ENCODE measurements around the gene PDE8A. TPM values are rescaled to one million over a fixed set of nuclear protein-coding genes. Genes with fewer than 3 reads are reported as not detected.

Gene PDE8A
- total and polyA plus RNA-seq, 2 donors (not counting 1 experiment from before 2014, with no cell fraction given): 17.4 to 51.1 TPM

DNA sequence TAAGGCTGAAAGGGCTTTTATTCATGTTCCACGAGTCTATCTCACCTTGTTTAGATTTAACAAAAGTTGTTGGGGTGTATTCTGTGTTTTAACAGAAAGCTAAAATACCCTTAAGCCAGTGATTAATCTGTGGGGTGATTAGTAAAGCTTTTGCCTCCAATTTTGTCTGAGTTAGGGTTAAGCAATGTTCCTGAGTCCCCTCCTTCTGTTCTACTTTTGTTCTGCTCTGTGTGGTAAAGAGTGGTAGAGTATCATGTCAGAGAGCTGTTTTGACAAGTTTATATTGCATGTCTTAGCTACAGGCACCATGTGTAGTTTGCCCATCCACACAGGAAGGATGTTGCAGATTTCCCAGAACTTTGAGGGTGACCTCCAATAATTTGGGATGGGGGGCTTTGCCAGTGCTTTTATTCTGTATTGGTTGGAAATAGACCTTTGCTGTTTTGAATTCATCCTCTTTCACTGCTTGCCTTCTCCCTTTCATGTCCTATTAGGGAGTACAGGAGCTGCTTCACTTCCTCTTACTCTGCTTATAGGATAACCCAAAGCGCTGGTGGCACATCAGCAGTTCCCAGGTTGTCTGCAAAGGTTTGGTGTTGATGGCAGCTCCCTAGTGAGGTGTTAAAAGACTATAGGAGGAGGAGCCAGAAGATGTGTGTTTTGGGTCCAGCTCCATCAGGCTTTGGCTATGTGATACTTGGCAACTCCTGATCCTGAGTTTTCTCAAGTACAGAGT lies 7.4 kb downstream of the PDE8A start:
- no peak overlapping the region for H3K4me3 ChIP-seq (ENCODE audit: control extremely low read depth in 1 of 5, extremely low read depth in 1 of 5, insufficient read depth in 1 of 5, low read depth in 2 of 5, low read length in 4 of 5)
- H3K4me1 ChIP-seq (ENCODE audit: control insufficient read depth in 2 of 2, insufficient read depth in 2 of 2, low read length in 2 of 2): peaks cover 38% of the 10 kb centered on the region in 2 donors
- H3K27me3 Mint-ChIP-seq: no peaks in the 10 kb centered on the region
- WGBS (ENCODE audit: insufficient coverage): no CpG with 5 or more reads among the region's 2 CpGs
- H3K27ac Mint-ChIP-seq: no peak overlapping the region
- H3K9me3 ChIP-seq (ENCODE audit: control extremely low read depth in 1 of 3, control insufficient read depth in 2 of 3, insufficient read depth in 1 of 3, low read length in 2 of 3): no peaks in the 10 kb centered on the region
- no peak for TF ChIP-seq EZH2 (IDR thresholded peaks at IDR 0.05; ENCODE audit: borderline replicate concordance, insufficient read depth, low read depth, low read length, poor library complexity, severe bottlenecking)
- TF ChIP-seq, protein P1, sequence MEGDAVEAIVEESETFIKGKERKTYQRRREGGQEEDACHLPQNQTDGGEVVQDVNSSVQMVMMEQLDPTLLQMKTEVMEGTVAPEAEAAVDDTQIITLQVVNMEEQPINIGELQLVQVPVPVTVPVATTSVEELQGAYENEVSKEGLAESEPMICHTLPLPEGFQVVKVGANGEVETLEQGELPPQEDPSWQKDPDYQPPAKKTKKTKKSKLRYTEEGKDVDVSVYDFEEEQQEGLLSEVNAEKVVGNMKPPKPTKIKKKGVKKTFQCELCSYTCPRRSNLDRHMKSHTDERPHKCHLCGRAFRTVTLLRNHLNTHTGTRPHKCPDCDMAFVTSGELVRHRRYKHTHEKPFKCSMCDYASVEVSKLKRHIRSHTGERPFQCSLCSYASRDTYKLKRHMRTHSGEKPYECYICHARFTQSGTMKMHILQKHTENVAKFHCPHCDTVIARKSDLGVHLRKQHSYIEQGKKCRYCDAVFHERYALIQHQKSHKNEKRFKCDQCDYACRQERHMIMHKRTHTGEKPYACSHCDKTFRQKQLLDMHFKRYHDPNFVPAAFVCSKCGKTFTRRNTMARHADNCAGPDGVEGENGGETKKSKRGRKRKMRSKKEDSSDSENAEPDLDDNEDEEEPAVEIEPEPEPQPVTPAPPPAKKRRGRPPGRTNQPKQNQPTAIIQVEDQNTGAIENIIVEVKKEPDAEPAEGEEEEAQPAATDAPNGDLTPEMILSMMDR (IDR thresholded peaks at IDR 0.05): no peak
- intact Hi-C loops (cut with micrococcal nuclease): loop anchor here (10.0 kb wide), 1 partner anchor 56 kb away; no protein-coding TSS in a partner anchor
- H2AFZ ChIP-seq (ENCODE audit: insufficient read depth, low read depth, low read length, poor library complexity, severe bottlenecking): no peak overlapping the region
- peaks cover 8% of the 10 kb centered on the region for H4K20me1 ChIP-seq (ENCODE audit: control insufficient read depth, insufficient read depth, low read length, poor library complexity, severe bottlenecking)
- H3K27ac ChIP-seq (ENCODE audit: low read length in 2 of 2): peak overlapping the region; percentile 53 to 65
- H3K4me1 Mint-ChIP-seq: peaks cover 60% of the 10 kb centered on the region
- no peak overlapping the region for H3K4me3 Mint-ChIP-seq
- no peak for DNase-seq
- no peak overlapping the region for H3K9ac ChIP-seq (ENCODE audit: low read length)
- H3K27me3 ChIP-seq (replicated peaks in 1 of 4; ENCODE audit: control extremely low read depth in 1 of 4, control insufficient read depth in 3 of 4, insufficient read depth in 4 of 4, low read length in 3 of 4): no peaks in the 10 kb centered on the region
- H3K36me3 ChIP-seq (replicated peaks in 1 of 2; ENCODE audit: control extremely low read depth in 1 of 2, control insufficient read depth in 1 of 2, extremely low read depth in 1 of 2, insufficient read depth in 2 of 2, low read length in 1 of 2): no peaks in the 10 kb centered on the region
- H3K4me2 ChIP-seq (replicated peaks; ENCODE audit: low read depth, low read length, poor library complexity, severe bottlenecking): peak overlapping the region; percentile 65
- H3K9me3 Mint-ChIP-seq (ENCODE audit: insufficient read depth): no peaks in the 10 kb centered on the region
- ATAC-seq (ENCODE audit: low read depth): no peak
- peaks cover 63% of the 10 kb centered on the region for H3K79me2 ChIP-seq (ENCODE audit: control insufficient read depth, insufficient read depth, low read length)
- POLR2A ChIA-PET: no interaction called here
- CTCF ChIA-PET: interaction anchor here (0.9 to 2.3 kb wide), 5 partner anchors 14 to 273 kb away, joined by 3 to 11 read pairs (median 3); partner anchors contain the start of gene SEC11A

DNA sequence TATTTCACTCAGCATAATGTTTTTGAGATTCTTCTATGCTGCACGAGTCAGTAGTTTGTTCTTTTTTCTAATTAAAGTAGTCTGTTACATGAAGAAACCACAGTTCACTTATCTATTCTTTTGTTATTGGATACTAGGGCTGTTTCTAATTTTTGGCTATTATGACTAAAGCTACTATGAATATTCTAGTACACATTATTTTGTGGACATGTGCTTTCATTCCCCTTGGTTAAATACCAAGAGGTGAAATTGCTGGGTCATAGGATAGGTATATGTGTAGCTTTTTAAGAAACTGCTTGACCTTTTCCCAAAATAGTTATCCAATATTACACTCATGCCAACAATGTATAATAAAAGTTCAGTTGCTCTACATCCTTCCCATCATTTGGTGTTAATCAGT lies 8.9 kb downstream of the PDE8A start:
- WGBS (ENCODE audit: insufficient coverage): no CpG with 5 or more reads among the region's 1 CpG

More for the DNA sequence above, 8.9 kb downstream of the PDE8A start:
- ChIA-PET CTCF (no interaction called here), POLR2A (no interaction called here)
- no peak overlapping the region for H3K4me3 Mint-ChIP-seq
- H3K27me3 Mint-ChIP-seq: no peaks in the 10 kb centered on the region
- peaks cover 38% of the 10 kb centered on the region in 2 donors for H3K4me1 ChIP-seq (ENCODE audit: control insufficient read depth in 2 of 2, insufficient read depth in 2 of 2, low read length in 2 of 2)
- H3K27ac ChIP-seq (ENCODE audit: low read length in 2 of 2): no peak overlapping the region
- H3K9me3 Mint-ChIP-seq (ENCODE audit: insufficient read depth): no peaks in the 10 kb centered on the region
- H3K4me3 ChIP-seq (ENCODE audit: control extremely low read depth in 1 of 5, extremely low read depth in 1 of 5, insufficient read depth in 1 of 5, low read depth in 2 of 5, low read length in 4 of 5): no peak overlapping the region
- H3K9me3 ChIP-seq (ENCODE audit: control extremely low read depth in 1 of 3, control insufficient read depth in 2 of 3, insufficient read depth in 1 of 3, low read length in 2 of 3): no peaks in the 10 kb centered on the region
- no peak for ATAC-seq (ENCODE audit: low read depth)
- TF ChIP-seq EZH2 (IDR thresholded peaks at IDR 0.05; ENCODE audit: borderline replicate concordance, insufficient read depth, low read depth, low read length, poor library complexity, severe bottlenecking): no peak
- TF ChIP-seq, protein P1 (IDR thresholded peaks at IDR 0.05): no peak
- DNase-seq: no peak
- H3K27me3 ChIP-seq (replicated peaks in 1 of 4; ENCODE audit: control extremely low read depth in 1 of 4, control insufficient read depth in 3 of 4, insufficient read depth in 4 of 4, low read length in 3 of 4): no peaks in the 10 kb centered on the region
- intact Hi-C loops (cut with micrococcal nuclease): no loop called here
- peak overlapping the region; percentile 61 for H3K4me2 ChIP-seq (replicated peaks; ENCODE audit: low read depth, low read length, poor library complexity, severe bottlenecking)
- H2AFZ ChIP-seq (ENCODE audit: insufficient read depth, low read depth, low read length, poor library complexity, severe bottlenecking): no peak overlapping the region
- peaks cover 67% of the 10 kb centered on the region for H3K79me2 ChIP-seq (ENCODE audit: control insufficient read depth, insufficient read depth, low read length)
- peaks cover 19% of the 10 kb centered on the region for H4K20me1 ChIP-seq (ENCODE audit: control insufficient read depth, insufficient read depth, low read length, poor library complexity, severe bottlenecking)
- H3K4me1 Mint-ChIP-seq: peaks cover 49% of the 10 kb centered on the region
- no peak overlapping the region for H3K9ac ChIP-seq (ENCODE audit: low read length)
- no peak overlapping the region for H3K27ac Mint-ChIP-seq
- no peaks in the 10 kb centered on the region for H3K36me3 ChIP-seq (replicated peaks in 1 of 2; ENCODE audit: control extremely low read depth in 1 of 2, control insufficient read depth in 1 of 2, extremely low read depth in 1 of 2, insufficient read depth in 2 of 2, low read length in 1 of 2)

Measured in B cell (primary cell).